Panc1 (cell line): ENCODE measurements around the gene CACNA2D3.

ENCODE experiments used
- CTCF ChIP-seq: fragments of 450-650 bp; IDR thresholded peaks from 2 replicates; pipeline ENCODE4 v1.5.1; 2017; ENCODE audit warnings: mild to moderate bottlenecking
- POLR2AphosphoS5 ChIP-seq: IDR thresholded peaks from 2 replicates; pipeline ENCODE4 v1.6.1; 2012; ENCODE audit warnings: mild to moderate bottlenecking, low read depth, low read length, moderate library complexity
- SIN3A ChIP-seq: IDR thresholded peaks from 2 replicates; pipeline ENCODE4 v1.6.1; 2012; ENCODE audit warnings: low read depth, mild to moderate bottlenecking, low read length, moderate library complexity, borderline replicate concordance; ENCODE audit not compliant: insufficient read depth
- TCF7L2 ChIP-seq: IDR thresholded peaks from 2 replicates; pipeline ENCODE4 v1.6.1; 2011; ENCODE audit warnings: mild to moderate bottlenecking, low read depth, low read length, inconsistent platforms
- TF ChIP-seq, protein P1 (sequence below), 2 experiments: IDR thresholded peaks; 2 replicates each; pipeline ENCODE4 v1.6.1; 2011 to 2012; ENCODE audit warnings: low read depth in 2 of 2, control low read depth in 1 of 2, low read length in 1 of 2, mild to moderate bottlenecking in 1 of 2, moderate library complexity in 1 of 2; ENCODE audit not compliant: insufficient read depth in 1 of 2

GRCh38 chr3:54432975-54433374 is 310.6 kb downstream of the CACNA2D3 start:
- TF ChIP-seq CTCF, result no peak
- TF ChIP-seq, protein P1, sequence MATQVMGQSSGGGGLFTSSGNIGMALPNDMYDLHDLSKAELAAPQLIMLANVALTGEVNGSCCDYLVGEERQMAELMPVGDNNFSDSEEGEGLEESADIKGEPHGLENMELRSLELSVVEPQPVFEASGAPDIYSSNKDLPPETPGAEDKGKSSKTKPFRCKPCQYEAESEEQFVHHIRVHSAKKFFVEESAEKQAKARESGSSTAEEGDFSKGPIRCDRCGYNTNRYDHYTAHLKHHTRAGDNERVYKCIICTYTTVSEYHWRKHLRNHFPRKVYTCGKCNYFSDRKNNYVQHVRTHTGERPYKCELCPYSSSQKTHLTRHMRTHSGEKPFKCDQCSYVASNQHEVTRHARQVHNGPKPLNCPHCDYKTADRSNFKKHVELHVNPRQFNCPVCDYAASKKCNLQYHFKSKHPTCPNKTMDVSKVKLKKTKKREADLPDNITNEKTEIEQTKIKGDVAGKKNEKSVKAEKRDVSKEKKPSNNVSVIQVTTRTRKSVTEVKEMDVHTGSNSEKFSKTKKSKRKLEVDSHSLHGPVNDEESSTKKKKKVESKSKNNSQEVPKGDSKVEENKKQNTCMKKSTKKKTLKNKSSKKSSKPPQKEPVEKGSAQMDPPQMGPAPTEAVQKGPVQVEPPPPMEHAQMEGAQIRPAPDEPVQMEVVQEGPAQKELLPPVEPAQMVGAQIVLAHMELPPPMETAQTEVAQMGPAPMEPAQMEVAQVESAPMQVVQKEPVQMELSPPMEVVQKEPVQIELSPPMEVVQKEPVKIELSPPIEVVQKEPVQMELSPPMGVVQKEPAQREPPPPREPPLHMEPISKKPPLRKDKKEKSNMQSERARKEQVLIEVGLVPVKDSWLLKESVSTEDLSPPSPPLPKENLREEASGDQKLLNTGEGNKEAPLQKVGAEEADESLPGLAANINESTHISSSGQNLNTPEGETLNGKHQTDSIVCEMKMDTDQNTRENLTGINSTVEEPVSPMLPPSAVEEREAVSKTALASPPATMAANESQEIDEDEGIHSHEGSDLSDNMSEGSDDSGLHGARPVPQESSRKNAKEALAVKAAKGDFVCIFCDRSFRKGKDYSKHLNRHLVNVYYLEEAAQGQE (IDR thresholded peaks at IDR 0.05; ENCODE audit: insufficient read depth in 1 of 2, low read depth in 2 of 2, low read length in 1 of 2), result no peak
- TF ChIP-seq POLR2AphosphoS5, result no peak
- TF ChIP-seq SIN3A, result no peak
- TF ChIP-seq TCF7L2, result no peak
